HL-60 (cell line): ENCODE measurements around the gene CPLANE1.

Source experiments
- DNase-seq, 2 experiments: peaks; one replicate each; pipeline ENCODE4 v3.0.0-alpha.2; 2010 to 2020; ENCODE audit warnings: low read depth in 1 of 2, low spot score in 1 of 2
- H3K27ac ChIP-seq: fragments of 250-450 bp; sonication (Bioruptor Pico); replicated peaks from 2 replicates; pipeline ENCODE4 v1.5.1; 2020; ENCODE audit warnings: mild to moderate bottlenecking, moderate library complexity
- H3K27me3 ChIP-seq: fragments of 250-450 bp; sonication (Bioruptor Pico); 2 replicates; pipeline ENCODE4 v1.5.1; 2021; ENCODE audit warnings: mild to moderate bottlenecking, moderate library complexity; ENCODE audit not compliant: insufficient read depth, poor library complexity, severe bottlenecking
- H3K4me3 ChIP-seq: replicated peaks from 2 replicates; pipeline ENCODE4 v1.5.1; 2011; ENCODE audit warnings: mild to moderate bottlenecking, control low read depth, low read length; ENCODE audit not compliant: insufficient read depth
- GABPA ChIP-seq: IDR thresholded peaks from 2 replicates; pipeline ENCODE4 v1.6.1; 2012; ENCODE audit warnings: low read depth
- POLR2AphosphoS5 ChIP-seq: IDR thresholded peaks from 2 replicates; pipeline ENCODE4 v1.6.1; 2012; ENCODE audit warnings: low read depth
- SPI1 ChIP-seq: IDR thresholded peaks from 2 replicates; pipeline ENCODE4 v1.6.1; 2012; ENCODE audit warnings: low read depth, mild to moderate bottlenecking, borderline replicate concordance
- TF ChIP-seq, protein P1 (sequence below): IDR thresholded peaks from one replicate; pipeline ENCODE4 v1.5.1; 2011; ENCODE audit warnings: low read length, control low read depth, inconsistent platforms; ENCODE audit not compliant: insufficient read depth
- TF ChIP-seq, protein P2 (sequence below): IDR thresholded peaks from 2 replicates; pipeline ENCODE4 v1.6.1; 2012; ENCODE audit warnings: low read depth; ENCODE audit not compliant: insufficient replicate concordance

Gene CPLANE1

DNA sequence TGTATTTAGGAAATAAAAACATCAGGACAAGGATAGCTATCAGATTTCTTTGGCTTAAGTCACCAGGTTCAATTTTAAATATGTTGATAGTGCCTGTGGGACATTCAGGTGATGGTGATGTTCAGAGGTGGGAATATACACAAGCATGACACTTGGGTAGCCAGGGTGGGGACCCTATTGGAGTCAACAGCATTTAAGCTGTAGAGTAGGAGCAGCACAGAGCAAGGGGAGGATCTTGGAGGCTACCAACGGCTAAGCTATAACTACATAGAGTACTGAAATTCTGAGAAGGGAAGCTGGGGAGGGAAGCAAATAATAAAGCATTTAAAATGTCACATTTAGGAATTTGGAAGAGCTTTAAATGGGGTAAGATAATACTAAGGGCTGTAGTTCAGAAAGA, 177.7 kb downstream of the CPLANE1 start:
- no peak for TF ChIP-seq GABPA
- TF ChIP-seq, protein P1, sequence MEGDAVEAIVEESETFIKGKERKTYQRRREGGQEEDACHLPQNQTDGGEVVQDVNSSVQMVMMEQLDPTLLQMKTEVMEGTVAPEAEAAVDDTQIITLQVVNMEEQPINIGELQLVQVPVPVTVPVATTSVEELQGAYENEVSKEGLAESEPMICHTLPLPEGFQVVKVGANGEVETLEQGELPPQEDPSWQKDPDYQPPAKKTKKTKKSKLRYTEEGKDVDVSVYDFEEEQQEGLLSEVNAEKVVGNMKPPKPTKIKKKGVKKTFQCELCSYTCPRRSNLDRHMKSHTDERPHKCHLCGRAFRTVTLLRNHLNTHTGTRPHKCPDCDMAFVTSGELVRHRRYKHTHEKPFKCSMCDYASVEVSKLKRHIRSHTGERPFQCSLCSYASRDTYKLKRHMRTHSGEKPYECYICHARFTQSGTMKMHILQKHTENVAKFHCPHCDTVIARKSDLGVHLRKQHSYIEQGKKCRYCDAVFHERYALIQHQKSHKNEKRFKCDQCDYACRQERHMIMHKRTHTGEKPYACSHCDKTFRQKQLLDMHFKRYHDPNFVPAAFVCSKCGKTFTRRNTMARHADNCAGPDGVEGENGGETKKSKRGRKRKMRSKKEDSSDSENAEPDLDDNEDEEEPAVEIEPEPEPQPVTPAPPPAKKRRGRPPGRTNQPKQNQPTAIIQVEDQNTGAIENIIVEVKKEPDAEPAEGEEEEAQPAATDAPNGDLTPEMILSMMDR = no peak
- TF ChIP-seq SPI1 = no peak
- TF ChIP-seq POLR2AphosphoS5 = no peak
- TF ChIP-seq, protein P2, sequence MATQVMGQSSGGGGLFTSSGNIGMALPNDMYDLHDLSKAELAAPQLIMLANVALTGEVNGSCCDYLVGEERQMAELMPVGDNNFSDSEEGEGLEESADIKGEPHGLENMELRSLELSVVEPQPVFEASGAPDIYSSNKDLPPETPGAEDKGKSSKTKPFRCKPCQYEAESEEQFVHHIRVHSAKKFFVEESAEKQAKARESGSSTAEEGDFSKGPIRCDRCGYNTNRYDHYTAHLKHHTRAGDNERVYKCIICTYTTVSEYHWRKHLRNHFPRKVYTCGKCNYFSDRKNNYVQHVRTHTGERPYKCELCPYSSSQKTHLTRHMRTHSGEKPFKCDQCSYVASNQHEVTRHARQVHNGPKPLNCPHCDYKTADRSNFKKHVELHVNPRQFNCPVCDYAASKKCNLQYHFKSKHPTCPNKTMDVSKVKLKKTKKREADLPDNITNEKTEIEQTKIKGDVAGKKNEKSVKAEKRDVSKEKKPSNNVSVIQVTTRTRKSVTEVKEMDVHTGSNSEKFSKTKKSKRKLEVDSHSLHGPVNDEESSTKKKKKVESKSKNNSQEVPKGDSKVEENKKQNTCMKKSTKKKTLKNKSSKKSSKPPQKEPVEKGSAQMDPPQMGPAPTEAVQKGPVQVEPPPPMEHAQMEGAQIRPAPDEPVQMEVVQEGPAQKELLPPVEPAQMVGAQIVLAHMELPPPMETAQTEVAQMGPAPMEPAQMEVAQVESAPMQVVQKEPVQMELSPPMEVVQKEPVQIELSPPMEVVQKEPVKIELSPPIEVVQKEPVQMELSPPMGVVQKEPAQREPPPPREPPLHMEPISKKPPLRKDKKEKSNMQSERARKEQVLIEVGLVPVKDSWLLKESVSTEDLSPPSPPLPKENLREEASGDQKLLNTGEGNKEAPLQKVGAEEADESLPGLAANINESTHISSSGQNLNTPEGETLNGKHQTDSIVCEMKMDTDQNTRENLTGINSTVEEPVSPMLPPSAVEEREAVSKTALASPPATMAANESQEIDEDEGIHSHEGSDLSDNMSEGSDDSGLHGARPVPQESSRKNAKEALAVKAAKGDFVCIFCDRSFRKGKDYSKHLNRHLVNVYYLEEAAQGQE = no peak
- H3K27ac ChIP-seq = no peak overlapping the region
- DNase-seq = no peak
- H3K27me3 ChIP-seq = no peaks in the 10 kb centered on the region
- H3K4me3 ChIP-seq = no peak overlapping the region

DNA sequence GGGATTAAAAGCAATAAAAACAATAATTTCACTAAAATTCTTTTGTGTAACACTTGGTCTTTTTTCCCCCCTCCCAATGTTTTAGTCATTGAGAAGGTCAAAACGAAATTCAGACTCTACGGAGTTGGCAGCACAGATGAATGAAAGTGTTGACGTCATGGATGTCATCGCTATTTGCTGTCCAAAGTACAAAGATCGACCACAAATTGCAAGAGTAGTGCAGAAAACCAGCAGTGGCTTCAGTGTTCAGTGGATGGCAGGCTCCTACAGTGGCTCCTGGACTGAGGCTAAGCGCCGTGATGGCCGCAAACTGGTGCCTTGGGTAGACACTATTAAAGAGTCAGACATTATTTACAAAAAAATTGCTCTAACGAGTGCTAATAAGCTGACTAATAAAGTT, 184.7 kb downstream of the CPLANE1 start:
- no peak for DNase-seq
- no peak overlapping the region for H3K4me3 ChIP-seq
- TF ChIP-seq, protein P2 = no peak
- TF ChIP-seq SPI1 (no peak), GABPA (no peak), POLR2AphosphoS5 (no peak)
- TF ChIP-seq, protein P1 = no peak
- H3K27me3 ChIP-seq = no peaks in the 10 kb centered on the region
- H3K27ac ChIP-seq = no peak overlapping the region

DNA sequence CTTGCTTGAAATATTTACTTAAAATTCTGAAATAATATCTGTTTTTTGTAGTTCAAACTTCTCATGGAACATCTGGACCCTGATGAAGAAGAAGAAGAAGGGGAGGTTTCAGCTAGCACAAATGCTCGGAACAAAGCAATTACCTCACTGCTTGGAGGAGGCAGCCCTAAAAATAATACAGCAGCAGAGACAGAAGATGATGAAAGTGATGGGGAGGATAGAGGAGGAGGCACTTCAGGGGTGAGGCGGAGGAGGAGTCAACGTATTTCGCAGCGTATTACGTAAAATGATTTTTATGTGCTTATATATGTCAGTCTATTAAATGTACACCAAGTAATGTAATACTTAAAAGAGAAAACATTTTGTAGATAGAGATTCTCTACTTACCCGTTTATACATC, 185.4 kb downstream of the CPLANE1 start:
- Histone ChIP-seq H3K27me3 (no peaks in the 10 kb centered on the region), H3K4me3 (no peak overlapping the region), H3K27ac (no peak overlapping the region)
- TF ChIP-seq, protein P2 = no peak
- TF ChIP-seq POLR2AphosphoS5 (no peak), GABPA (no peak), SPI1 (no peak)
- TF ChIP-seq, protein P1 = no peak
- no peak for DNase-seq
